ENCODE data around the gene STAM. TPM values are rescaled to one million over a fixed set of nuclear protein-coding genes. Genes with fewer than 3 reads are reported as not detected.

STAM gene
- total and polyA plus RNA-seq, 9 of the 15 experiments (the other 6 are each of a cell fraction or from before 2014, with no cell fraction given): 13.8 to 33.5 (median 26.4) TPM

DNA sequence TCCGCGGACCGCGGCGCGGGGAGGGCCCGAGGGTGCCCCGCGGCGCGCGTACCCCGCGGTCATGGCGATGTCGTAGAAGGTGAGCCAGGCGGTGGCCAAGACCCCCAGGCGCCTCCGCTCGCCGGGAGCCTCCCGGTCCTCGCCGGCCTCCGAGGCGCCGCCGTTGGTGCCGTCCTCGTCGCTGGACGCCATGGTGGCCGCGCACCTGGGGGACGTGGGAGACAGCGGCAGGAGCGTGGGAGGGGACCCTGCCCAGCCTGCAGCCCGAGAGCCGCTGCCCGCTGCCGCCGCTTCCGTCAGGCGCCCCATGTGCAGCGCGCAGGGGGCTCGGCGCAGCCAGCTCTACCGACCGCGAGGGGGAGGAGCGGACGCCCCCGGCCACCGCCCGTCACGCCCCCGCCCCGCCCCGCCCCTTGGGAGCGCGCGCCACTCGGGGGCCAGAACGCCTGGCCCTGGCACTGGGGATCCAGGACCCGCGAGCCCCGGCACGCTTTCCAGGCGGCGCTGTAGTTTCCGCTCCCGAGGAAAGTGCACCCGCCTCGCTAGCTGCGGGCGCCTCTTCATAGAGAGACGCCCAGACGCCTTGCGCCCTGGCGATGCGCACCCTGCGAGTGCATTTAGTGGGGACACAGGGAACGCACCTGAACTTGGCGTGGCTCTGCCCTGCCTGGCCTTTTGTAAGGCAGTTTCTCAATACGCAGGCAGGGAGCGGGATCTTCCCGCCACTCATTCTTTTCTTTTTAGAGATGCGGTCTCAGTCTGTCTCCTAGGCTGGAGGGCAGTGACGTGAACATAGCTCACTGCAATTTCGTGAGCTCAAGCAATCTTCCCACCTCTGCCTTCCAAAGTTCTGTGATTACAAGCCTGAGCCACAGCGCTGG lies 26.7 kb upstream of the STAM start, which contains the start of gene HACD1 (continued):
- no peak for TF ChIP-seq E2F8 (IDR thresholded peaks at IDR 0.05; ENCODE audit: low read depth, partially characterized antibody)
- TF ChIP-seq ZNF644 (tag; IDR thresholded peaks at IDR 0.05; ENCODE audit: low read depth): no peak
- no peak for TF ChIP-seq BCOR (IDR thresholded peaks at IDR 0.05)
- no peak for TF ChIP-seq ZNF121 (CRISPR knock-in tag; conservative IDR thresholded peaks at IDR 0.05)
- TF ChIP-seq, protein P1, sequence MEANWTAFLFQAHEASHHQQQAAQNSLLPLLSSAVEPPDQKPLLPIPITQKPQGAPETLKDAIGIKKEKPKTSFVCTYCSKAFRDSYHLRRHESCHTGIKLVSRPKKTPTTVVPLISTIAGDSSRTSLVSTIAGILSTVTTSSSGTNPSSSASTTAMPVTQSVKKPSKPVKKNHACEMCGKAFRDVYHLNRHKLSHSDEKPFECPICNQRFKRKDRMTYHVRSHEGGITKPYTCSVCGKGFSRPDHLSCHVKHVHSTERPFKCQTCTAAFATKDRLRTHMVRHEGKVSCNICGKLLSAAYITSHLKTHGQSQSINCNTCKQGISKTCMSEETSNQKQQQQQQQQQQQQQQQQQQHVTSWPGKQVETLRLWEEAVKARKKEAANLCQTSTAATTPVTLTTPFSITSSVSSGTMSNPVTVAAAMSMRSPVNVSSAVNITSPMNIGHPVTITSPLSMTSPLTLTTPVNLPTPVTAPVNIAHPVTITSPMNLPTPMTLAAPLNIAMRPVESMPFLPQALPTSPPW (CRISPR knock-in tag; IDR thresholded peaks at IDR 0.05): peak; percentile 49
- peak; percentile 23 for TF ChIP-seq FIP1L1 (IDR thresholded peaks at IDR 0.05; ENCODE audit: low read depth, low read length, poor library complexity, severe bottlenecking)
- peak; percentile 55 for TF ChIP-seq POLR2G (IDR thresholded peaks at IDR 0.05; ENCODE audit: low read depth, low read length)
- no peak for TF ChIP-seq MAFK (IDR thresholded peaks at IDR 0.05; ENCODE audit: low read length)
- TF ChIP-seq, protein P2, sequence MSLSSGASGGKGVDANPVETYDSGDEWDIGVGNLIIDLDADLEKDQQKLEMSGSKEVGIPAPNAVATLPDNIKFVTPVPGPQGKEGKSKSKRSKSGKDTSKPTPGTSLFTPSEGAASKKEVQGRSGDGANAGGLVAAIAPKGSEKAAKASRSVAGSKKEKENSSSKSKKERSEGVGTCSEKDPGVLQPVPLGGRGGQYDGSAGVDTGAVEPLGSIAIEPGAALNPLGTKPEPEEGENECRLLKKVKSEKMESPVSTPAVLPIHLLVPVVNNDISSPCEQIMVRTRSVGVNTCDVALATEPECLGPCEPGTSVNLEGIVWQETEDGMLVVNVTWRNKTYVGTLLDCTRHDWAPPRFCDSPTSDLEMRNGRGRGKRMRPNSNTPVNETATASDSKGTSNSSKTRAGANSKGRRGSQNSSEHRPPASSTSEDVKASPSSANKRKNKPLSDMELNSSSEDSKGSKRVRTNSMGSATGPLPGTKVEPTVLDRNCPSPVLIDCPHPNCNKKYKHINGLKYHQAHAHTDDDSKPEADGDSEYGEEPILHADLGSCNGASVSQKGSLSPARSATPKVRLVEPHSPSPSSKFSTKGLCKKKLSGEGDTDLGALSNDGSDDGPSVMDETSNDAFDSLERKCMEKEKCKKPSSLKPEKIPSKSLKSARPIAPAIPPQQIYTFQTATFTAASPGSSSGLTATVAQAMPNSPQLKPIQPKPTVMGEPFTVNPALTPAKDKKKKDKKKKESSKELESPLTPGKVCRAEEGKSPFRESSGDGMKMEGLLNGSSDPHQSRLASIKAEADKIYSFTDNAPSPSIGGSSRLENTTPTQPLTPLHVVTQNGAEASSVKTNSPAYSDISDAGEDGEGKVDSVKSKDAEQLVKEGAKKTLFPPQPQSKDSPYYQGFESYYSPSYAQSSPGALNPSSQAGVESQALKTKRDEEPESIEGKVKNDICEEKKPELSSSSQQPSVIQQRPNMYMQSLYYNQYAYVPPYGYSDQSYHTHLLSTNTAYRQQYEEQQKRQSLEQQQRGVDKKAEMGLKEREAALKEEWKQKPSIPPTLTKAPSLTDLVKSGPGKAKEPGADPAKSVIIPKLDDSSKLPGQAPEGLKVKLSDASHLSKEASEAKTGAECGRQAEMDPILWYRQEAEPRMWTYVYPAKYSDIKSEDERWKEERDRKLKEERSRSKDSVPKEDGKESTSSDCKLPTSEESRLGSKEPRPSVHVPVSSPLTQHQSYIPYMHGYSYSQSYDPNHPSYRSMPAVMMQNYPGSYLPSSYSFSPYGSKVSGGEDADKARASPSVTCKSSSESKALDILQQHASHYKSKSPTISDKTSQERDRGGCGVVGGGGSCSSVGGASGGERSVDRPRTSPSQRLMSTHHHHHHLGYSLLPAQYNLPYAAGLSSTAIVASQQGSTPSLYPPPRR (CRISPR knock-in tag; IDR thresholded peaks at IDR 0.05; ENCODE audit: borderline replicate concordance): no peak
- TF ChIP-seq, protein P3, sequence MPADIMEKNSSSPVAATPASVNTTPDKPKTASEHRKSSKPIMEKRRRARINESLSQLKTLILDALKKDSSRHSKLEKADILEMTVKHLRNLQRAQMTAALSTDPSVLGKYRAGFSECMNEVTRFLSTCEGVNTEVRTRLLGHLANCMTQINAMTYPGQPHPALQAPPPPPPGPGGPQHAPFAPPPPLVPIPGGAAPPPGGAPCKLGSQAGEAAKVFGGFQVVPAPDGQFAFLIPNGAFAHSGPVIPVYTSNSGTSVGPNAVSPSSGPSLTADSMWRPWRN (IDR thresholded peaks at IDR 0.05; ENCODE audit: low read depth): no peak
- no peak for TF ChIP-seq ZBTB5 (IDR thresholded peaks at IDR 0.05)
- no peak for TF ChIP-seq ZNF512 (tag; IDR thresholded peaks at IDR 0.05)
